K562 (cell line): Measurements from ENCODE around the gene BGN. TPM values are rescaled to one million over a fixed set of nuclear protein-coding genes. Genes with fewer than 3 reads are reported as not detected.

Experiments used
- ARID4B ChIP-seq: sonication (generic); formaldehyde crosslinking; IDR thresholded peaks from 2 replicates; pipeline ENCODE4 v1.8.0; 2022; ENCODE audit warnings: mild to moderate bottlenecking, missing genetic modification reagents
- HDGF ChIP-seq: fragments of 450-650 bp; IDR thresholded peaks from 2 replicates; pipeline ENCODE4 v1.6.1; 2016
- NFIX ChIP-seq: fragments of 250-450 bp; sonication (Bioruptor Pico); IDR thresholded peaks from 2 replicates; pipeline ENCODE4 v1.4.0; 2020; ENCODE audit warnings: low read depth, mild to moderate bottlenecking, moderate library complexity
- ZBED1 ChIP-seq: IDR thresholded peaks from 2 replicates; pipeline ENCODE4 v1.6.1; 2014
- polyA plus RNA-seq, 8 experiments: library from polyadenylated mRNA; depleted of rRNA in 4 of 8; stranded (reverse) in 5 of 8; unstranded in 3 of 8; fragments of >200 nt; fragmentation: Nextera tagmentation in 2 of 8; fragmentation: Illumina TruSeq in 1 of 8; extraction: Ambion mirVana in 2 of 8; extraction: Trizol in 1 of 8; gene quantifications; 2 replicates each; pipeline versions ENCODE4 v1.2.1 to v1.2.3, GENCODE V29; 2011 to 2014; ENCODE audit warnings: inconsistent platforms in 1 of 8, missing spikeins in 1 of 8
- total RNA-seq, 7 experiments: library from RNA; depleted of rRNA in 6 of 7; stranded (reverse); fragments of >200 nt in 6 of 7; fragmentation: Illumina TruSeq in 2 of 7; extraction: Trizol in 2 of 7; gene quantifications; 2 replicates each; pipeline versions ENCODE4 v1.2.1 to v1.2.3, GENCODE V29; 2011 to 2021; ENCODE audit warnings: low replicate concordance in 1 of 7
- TF ChIP-seq, protein P1 (sequence below), 2 experiments: fragments of 450-650 bp in 1 of 2; sonication (generic) in 1 of 2; formaldehyde crosslinking in 1 of 2; IDR thresholded peaks; 2 replicates each; pipeline versions ENCODE4 v1.7.1 to v1.9.0; 2016 to 2022; ENCODE audit warnings: inconsistent platforms in 1 of 2, mild to moderate bottlenecking in 1 of 2, missing genetic modification reagents in 1 of 2

The BGN gene
- total and polyA plus RNA-seq, 9 of the 15 experiments (the other 6 are each of a cell fraction or from before 2014, with no cell fraction given), result 0.11 TPM; not detected in 8

DNA sequence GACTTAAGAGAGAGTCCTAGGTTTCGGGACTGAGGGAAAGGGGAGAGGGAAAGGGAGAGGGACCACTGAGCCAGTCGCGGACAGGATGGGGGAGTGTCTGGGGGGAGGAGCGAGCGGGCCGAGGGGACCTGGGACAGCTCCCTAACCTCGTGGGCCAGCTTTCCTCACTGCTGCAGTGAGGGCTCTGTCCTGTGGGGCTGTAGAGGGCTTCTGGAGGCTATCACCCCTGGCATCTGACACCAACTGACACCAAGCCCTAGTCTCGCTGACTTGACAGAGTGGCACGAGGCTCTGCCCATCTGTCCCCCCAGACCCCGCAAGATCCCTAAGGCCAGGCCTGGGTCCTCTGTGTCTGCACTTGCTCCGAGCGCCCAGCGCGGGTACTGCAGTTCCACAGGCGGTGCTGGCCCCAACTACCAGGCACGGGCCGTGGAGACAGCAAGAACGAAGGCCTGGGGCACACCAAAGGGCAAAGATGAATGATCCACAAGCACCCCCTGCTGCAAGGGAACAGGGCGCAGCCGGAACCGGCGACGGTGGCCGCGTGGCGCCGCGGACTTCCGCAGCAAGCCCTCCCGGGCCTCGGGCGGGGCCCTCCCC is 24.9 kb upstream of the BGN start (continued):
- peak; percentile 89; the same call in 1 of the 2 replicates for TF ChIP-seq ARID4B
- TF ChIP-seq, protein P1, sequence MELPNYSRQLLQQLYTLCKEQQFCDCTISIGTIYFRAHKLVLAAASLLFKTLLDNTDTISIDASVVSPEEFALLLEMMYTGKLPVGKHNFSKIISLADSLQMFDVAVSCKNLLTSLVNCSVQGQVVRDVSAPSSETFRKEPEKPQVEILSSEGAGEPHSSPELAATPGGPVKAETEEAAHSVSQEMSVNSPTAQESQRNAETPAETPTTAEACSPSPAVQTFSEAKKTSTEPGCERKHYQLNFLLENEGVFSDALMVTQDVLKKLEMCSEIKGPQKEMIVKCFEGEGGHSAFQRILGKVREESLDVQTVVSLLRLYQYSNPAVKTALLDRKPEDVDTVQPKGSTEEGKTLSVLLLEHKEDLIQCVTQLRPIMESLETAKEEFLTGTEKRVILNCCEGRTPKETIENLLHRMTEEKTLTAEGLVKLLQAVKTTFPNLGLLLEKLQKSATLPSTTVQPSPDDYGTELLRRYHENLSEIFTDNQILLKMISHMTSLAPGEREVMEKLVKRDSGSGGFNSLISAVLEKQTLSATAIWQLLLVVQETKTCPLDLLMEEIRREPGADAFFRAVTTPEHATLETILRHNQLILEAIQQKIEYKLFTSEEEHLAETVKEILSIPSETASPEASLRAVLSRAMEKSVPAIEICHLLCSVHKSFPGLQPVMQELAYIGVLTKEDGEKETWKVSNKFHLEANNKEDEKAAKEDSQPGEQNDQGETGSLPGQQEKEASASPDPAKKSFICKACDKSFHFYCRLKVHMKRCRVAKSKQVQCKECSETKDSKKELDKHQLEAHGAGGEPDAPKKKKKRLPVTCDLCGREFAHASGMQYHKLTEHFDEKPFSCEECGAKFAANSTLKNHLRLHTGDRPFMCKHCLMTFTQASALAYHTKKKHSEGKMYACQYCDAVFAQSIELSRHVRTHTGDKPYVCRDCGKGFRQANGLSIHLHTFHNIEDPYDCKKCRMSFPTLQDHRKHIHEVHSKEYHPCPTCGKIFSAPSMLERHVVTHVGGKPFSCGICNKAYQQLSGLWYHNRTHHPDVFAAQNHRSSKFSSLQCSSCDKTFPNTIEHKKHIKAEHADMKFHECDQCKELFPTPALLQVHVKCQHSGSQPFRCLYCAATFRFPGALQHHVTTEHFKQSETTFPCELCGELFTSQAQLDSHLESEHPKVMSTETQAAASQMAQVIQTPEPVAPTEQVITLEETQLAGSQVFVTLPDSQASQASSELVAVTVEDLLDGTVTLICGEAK (IDR thresholded peaks at IDR 0.05), result 0 out of 2 replicates have a peak, but pooled peaks have one; percentile 30
- TF ChIP-seq, protein P1 (CRISPR knock-in tag; IDR thresholded peaks at IDR 0.05), result no peak
- TF ChIP-seq ZBED1, result no peak
- no peak for TF ChIP-seq HDGF
- no peak for TF ChIP-seq NFIX (CRISPR knock-in tag)
